Measurements from ENCODE around the gene ELK3. TPM values are rescaled to one million over a fixed set of nuclear protein-coding genes. Genes with fewer than 3 reads are reported as not detected.

Gene ELK3
- total RNA-seq, 3 donors from 2014 or later = 33.8 to 43.1 (median 33.9) TPM

- peaks cover 9% of the 10 kb centered on the region for H3K4me1 Mint-ChIP-seq (ENCODE audit: low read depth)
- DNase-seq (no peak), ATAC-seq (no peak)
- no peak overlapping the region for H3K4me3 Mint-ChIP-seq
- H3K9me3 Mint-ChIP-seq = peaks cover 9% of the 10 kb centered on the region
- H3K36me3 Mint-ChIP-seq (ENCODE audit: insufficient read depth) = no peaks in the 10 kb centered on the region
- peaks cover 3% of the 10 kb centered on the region for H3K27me3 Mint-ChIP-seq (ENCODE audit: low read depth)
These were observed 22.3 kb upstream of the ELK3 start for GRCh38 chr12:96171905-96172304.

- DNase-seq = no peak
- Mint-ChIP-seq H3K9me3 (peaks cover 9% of the 10 kb centered on the region), H3K36me3 (ENCODE audit: insufficient read depth) (no peaks in the 10 kb centered on the region), H3K27me3 (ENCODE audit: low read depth) (peaks cover 3% of the 10 kb centered on the region), H3K4me1 (ENCODE audit: low read depth) (peaks cover 17% of the 10 kb centered on the region), H3K4me3 (no peak overlapping the region)
- ATAC-seq = no peak
These were observed 21.2 kb upstream of the ELK3 start for GRCh38 chr12:96172981-96173380.

GRCh38 chr12:96176575-96176974 lies 17.6 kb upstream of the ELK3 start:
- no peak overlapping the region for H3K4me3 Mint-ChIP-seq
- ATAC-seq (no peak), DNase-seq (no peak)
- H3K27me3 Mint-ChIP-seq (ENCODE audit: low read depth) = peaks cover 3% of the 10 kb centered on the region
- no peaks in the 10 kb centered on the region for H3K36me3 Mint-ChIP-seq (ENCODE audit: insufficient read depth)
- H3K4me1 Mint-ChIP-seq (ENCODE audit: low read depth) = peaks cover 20% of the 10 kb centered on the region
- peaks cover 14% of the 10 kb centered on the region for H3K9me3 Mint-ChIP-seq

GRCh38 chr12:96177013-96177412 lies 17.2 kb upstream of the ELK3 start:
- H3K36me3 Mint-ChIP-seq (ENCODE audit: insufficient read depth) = no peaks in the 10 kb centered on the region
- DNase-seq (peak; percentile 48), ATAC-seq (peak; percentile 98 to 99)
- peaks cover 3% of the 10 kb centered on the region for H3K27me3 Mint-ChIP-seq (ENCODE audit: low read depth)
- H3K4me1 Mint-ChIP-seq (ENCODE audit: low read depth) = peaks cover 20% of the 10 kb centered on the region
- peaks cover 14% of the 10 kb centered on the region for H3K9me3 Mint-ChIP-seq
- H3K4me3 Mint-ChIP-seq = peak overlapping the region; percentile 13

- peaks cover 5% of the 10 kb centered on the region for H3K9me3 Mint-ChIP-seq
- no peaks in the 10 kb centered on the region for H3K27me3 Mint-ChIP-seq (ENCODE audit: low read depth)
- no peak overlapping the region for H3K4me3 Mint-ChIP-seq
- ATAC-seq = peak in 1 of 2 donors; percentile 28
- no peak for DNase-seq
- peaks cover 21% of the 10 kb centered on the region for H3K4me1 Mint-ChIP-seq (ENCODE audit: low read depth)
- H3K36me3 Mint-ChIP-seq (ENCODE audit: insufficient read depth) = no peaks in the 10 kb centered on the region
These were observed 10.3 kb upstream of the ELK3 start for GRCh38 chr12:96183734-96184370.

GRCh38 chr12:96185914-96186313 lies 8.3 kb upstream of the ELK3 start:
- H3K27me3 Mint-ChIP-seq (ENCODE audit: low read depth) = no peaks in the 10 kb centered on the region

GRCh38 chr12:96186607-96187301 lies 7.4 kb upstream of the ELK3 start:
- peaks cover 28% of the 10 kb centered on the region for H3K4me1 Mint-ChIP-seq (ENCODE audit: low read depth)
- ATAC-seq (peak; percentile 22 to 44), DNase-seq (no peak)
- H3K9me3 Mint-ChIP-seq = no peaks in the 10 kb centered on the region
- no peaks in the 10 kb centered on the region for H3K36me3 Mint-ChIP-seq (ENCODE audit: insufficient read depth)
- no peak overlapping the region for H3K4me3 Mint-ChIP-seq
- H3K27me3 Mint-ChIP-seq (ENCODE audit: low read depth) = no peaks in the 10 kb centered on the region

More at GRCh38 chr12:96185914-96186313, 8.3 kb upstream of the ELK3 start:
- peaks cover 1% of the 10 kb centered on the region for H3K9me3 Mint-ChIP-seq
- no peak for ATAC-seq
- no peak for DNase-seq
- no peaks in the 10 kb centered on the region for H3K36me3 Mint-ChIP-seq (ENCODE audit: insufficient read depth)
- no peak overlapping the region for H3K4me3 Mint-ChIP-seq
- H3K4me1 Mint-ChIP-seq (ENCODE audit: low read depth) = peaks cover 28% of the 10 kb centered on the region

- DNase-seq (no peak), ATAC-seq (no peak)
- Mint-ChIP-seq H3K27me3 (ENCODE audit: low read depth) (no peaks in the 10 kb centered on the region), H3K36me3 (ENCODE audit: insufficient read depth) (no peaks in the 10 kb centered on the region), H3K4me3 (no peak overlapping the region), H3K4me1 (ENCODE audit: low read depth) (peaks cover 38% of the 10 kb centered on the region), H3K9me3 (no peaks in the 10 kb centered on the region)
These were observed 6.2 kb upstream of the ELK3 start for GRCh38 chr12:96187956-96188355.

GRCh38 chr12:96189781-96190180 lies 4.4 kb upstream of the ELK3 start:
- no peaks in the 10 kb centered on the region for H3K36me3 Mint-ChIP-seq (ENCODE audit: insufficient read depth)
- no peak overlapping the region for H3K4me3 Mint-ChIP-seq
- H3K4me1 Mint-ChIP-seq (ENCODE audit: low read depth) = peaks cover 40% of the 10 kb centered on the region
- DNase-seq (no peak), ATAC-seq (no peak)
- no peaks in the 10 kb centered on the region for H3K9me3 Mint-ChIP-seq
- no peaks in the 10 kb centered on the region for H3K27me3 Mint-ChIP-seq (ENCODE audit: low read depth)

GRCh38 chr12:96190413-96191108 lies 3.6 kb upstream of the ELK3 start:
- peaks cover 40% of the 10 kb centered on the region for H3K4me1 Mint-ChIP-seq (ENCODE audit: low read depth)
- ATAC-seq (no peak), DNase-seq (no peak)
- no peaks in the 10 kb centered on the region for H3K27me3 Mint-ChIP-seq (ENCODE audit: low read depth)
- no peaks in the 10 kb centered on the region for H3K9me3 Mint-ChIP-seq
- H3K36me3 Mint-ChIP-seq (ENCODE audit: insufficient read depth) = peaks cover 1% of the 10 kb centered on the region
- H3K4me3 Mint-ChIP-seq = no peak overlapping the region

GRCh38 chr12:96192926-96193573 lies 1.1 kb upstream of the ELK3 start:
- DNase-seq = no peak
- Mint-ChIP-seq H3K4me1 (ENCODE audit: low read depth) (peaks cover 46% of the 10 kb centered on the region), H3K36me3 (ENCODE audit: insufficient read depth) (peaks cover 3% of the 10 kb centered on the region)

GRCh38 chr12:96194576-96194889 lies 358 bp downstream of the ELK3 start:
- ATAC-seq (no peak), DNase-seq (no peak)
- H3K36me3 Mint-ChIP-seq (ENCODE audit: insufficient read depth) = peaks cover 5% of the 10 kb centered on the region
- no peaks in the 10 kb centered on the region for H3K9me3 Mint-ChIP-seq
- H3K4me1 Mint-ChIP-seq (ENCODE audit: low read depth) = peaks cover 55% of the 10 kb centered on the region
- no peaks in the 10 kb centered on the region for H3K27me3 Mint-ChIP-seq (ENCODE audit: low read depth)
- peak overlapping the region; percentile 98 for H3K4me3 Mint-ChIP-seq

More at GRCh38 chr12:96192926-96193573, 1.1 kb upstream of the ELK3 start:
- peak overlapping the region; percentile 80 for H3K4me3 Mint-ChIP-seq
- no peaks in the 10 kb centered on the region for H3K9me3 Mint-ChIP-seq
- ATAC-seq = no peak
- H3K27me3 Mint-ChIP-seq (ENCODE audit: low read depth) = no peaks in the 10 kb centered on the region

- no peaks in the 10 kb centered on the region for H3K27me3 Mint-ChIP-seq (ENCODE audit: low read depth)
- H3K4me3 Mint-ChIP-seq = peak overlapping the region; percentile 89
- H3K36me3 Mint-ChIP-seq (ENCODE audit: insufficient read depth) = peaks cover 6% of the 10 kb centered on the region
- ATAC-seq = peak; percentile 67 to 69
- DNase-seq = peak; percentile 68
- peaks cover 52% of the 10 kb centered on the region for H3K4me1 Mint-ChIP-seq (ENCODE audit: low read depth)
- no peaks in the 10 kb centered on the region for H3K9me3 Mint-ChIP-seq
These were observed 1.0 kb downstream of the ELK3 start for GRCh38 chr12:96194971-96195844.

All from activated T-cell treated with anti-CD3 and anti-CD28 coated beads, Interleukin-2, amount 50 U/mL, for 4 hours (primary cell).